ENCODE measurements around the gene C11orf68.
A peak's percentile ranks its signal among the peaks of the same experiment; 100 is the strongest.

C11orf68 gene

GRCh38 chr11:65888163-65888814, 30.6 kb downstream of the C11orf68 start, which contains the start of gene FIBP:
FIBP (minus strand) TSS chr11:65888471; CDS start chr11:65888418, 53 bp downstream.
- peak; percentile 96 for DNase-seq

GRCh38 chr11:65887723-65888162, 31.1 kb downstream of the C11orf68 start:
- no peak for DNase-seq

DNA sequence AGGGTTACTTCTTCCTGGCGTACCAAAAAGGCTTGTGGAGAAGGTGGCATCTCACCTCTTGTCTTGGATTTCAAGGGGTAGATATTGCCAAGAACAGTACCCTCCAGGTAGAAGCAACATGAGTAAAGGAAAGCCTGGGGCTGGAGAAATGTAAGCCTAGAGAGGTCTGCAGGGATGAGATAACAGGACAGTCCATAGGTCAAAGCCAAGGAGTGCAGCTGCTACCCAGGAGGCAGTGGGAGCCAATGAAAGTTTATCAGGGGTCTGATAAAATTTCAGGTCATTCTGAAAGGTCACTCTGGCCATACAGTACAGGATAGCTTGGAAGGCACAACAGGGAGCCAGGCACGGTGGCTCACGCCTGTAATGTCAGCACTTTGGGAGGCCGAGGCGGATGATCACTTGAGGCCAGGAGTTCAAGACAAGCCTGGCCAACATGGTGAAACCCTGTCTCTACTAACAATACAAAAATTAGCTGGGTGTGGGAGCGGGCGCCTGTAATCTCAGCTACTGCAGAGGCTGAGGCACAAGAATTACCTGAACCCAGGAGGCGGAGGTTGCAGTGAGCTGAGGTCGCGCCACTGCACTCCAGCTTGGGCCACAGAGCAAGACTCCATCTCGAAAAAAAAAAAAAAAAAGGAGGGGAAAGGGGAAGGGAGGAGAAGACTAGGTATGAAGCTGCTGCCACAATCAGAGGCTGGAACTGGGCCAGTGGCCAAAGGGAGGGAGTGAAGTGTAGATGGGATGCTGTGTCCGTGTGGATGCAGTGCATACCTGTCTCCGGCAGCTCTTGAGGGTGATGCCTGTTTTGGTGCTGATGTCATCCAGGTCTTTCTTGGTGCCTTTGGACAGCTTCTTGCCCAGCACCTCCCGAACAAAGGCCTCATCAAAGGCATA, 31.8 kb downstream of the C11orf68 start:
- no peak for DNase-seq

DNA sequence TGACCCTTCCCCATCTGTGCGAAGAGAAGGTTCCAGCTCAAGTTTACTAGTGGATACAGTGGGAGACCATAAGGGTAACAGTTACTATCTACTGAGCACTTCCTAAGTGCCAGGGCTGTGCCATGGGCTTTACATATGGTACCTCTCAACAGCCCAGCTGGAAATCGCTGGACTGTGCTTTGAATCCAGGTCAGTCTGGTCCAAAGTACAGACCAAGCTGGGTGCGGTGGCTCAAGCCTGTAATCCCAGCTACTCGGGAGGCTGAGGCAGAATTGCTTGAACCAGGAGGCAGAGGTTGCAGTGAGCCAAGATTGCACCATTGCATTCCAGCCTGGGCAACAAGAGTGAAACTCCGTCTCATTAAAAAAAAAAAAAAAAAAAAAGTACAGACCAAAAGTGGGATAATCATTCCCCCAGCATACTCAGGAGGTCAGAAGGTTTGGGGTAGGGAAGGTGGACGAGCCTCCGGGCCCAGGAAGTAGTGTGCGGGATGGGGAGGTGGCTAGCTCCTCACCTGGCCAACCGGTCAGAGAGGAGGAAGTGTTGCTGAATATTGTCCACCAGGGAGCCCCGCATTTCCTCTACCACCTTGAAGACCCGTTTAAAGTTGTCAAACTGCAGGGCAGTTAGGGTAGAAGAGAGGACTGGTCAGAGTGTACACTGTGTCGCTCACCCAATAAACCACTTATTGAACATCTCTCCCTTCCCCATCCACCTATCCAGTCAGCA, 32.9 kb downstream of the C11orf68 start:
- DNase-seq = no peak

DNA sequence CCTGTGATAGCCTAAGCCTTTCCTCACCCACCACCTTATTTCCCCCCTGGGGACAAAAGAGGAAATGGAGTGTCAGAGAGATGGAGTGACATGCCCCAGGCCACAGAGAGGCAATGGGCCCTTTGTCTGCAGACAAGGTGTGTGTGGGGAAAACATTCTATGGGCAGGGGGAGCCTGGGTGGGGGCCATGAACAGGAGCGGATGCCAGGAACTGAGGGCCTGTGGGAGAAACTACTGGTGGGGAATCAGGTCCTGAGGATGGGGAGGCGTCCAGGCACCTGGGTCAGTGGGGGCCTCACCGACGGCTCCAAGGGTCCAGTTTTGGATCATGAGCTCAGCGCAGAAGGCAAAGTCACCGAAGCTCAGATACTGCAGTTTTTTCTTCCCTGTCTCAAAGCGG, 33.6 kb downstream of the C11orf68 start:
- no peak for DNase-seq

- DNase-seq = peak; percentile 72
Observed at GRCh38 chr11:65884716-65885092, 34.2 kb downstream of the C11orf68 start.

- DNase-seq = no peak
Observed at GRCh38 chr11:65883786-65884715, 34.8 kb downstream of the C11orf68 start.

- no peak for DNase-seq
Observed at GRCh38 chr11:65883058-65883761, 35.7 kb downstream of the C11orf68 start.

DNA sequence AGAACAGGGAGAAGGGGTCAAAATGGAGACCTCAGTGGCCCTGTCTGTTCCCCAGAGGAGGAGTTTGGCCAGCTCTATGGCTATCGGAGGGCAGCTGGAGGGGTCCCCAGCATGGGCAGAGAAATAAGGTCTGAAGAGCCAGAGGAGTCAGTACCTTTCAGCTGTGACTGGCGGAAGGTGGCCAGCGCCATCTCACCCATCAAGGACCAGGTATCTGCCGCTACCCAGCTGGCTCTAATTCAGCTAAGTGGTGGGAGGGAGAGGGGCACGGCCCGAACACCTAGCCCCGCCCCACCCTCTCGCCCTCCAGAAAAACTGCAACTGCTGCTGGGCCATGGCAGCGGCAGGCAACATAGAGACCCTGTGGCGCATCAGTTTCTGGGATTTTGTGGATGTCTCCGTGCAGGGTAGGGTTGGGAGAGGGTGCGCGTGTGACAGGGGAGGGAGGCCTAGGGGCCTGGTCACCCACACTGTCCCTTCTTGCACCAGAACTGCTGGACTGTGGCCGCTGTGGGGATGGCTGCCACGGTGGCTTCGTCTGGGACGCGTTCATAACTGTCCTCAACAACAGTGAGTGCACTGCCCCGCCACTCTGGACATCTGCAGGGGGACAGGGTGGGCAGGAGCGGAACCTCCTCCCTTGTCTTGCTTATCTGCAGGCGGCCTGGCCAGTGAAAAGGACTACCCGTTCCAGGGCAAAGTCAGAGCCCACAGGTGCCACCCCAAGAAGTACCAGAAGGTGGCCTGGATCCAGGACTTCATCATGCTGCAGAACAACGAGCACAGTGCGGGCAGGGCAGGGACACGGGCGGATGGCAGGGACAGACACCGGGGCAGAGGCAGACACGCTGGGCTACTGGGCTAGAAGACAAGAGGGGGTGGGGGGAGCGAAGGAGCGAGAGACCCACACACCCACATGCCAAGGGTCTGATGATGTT, 36.5 kb downstream of the C11orf68 start:
- DNase-seq = no peak

GRCh38 chr11:65880844-65881421, 37.9 kb downstream of the C11orf68 start:
- no peak for DNase-seq

GRCh38 chr11:65880027-65880426, 38.8 kb downstream of the C11orf68 start:
- no peak for DNase-seq

- no peak for DNase-seq
Observed at GRCh38 chr11:65879617-65880016, 39.2 kb downstream of the C11orf68 start, which contains the start of gene CTSW. CTSW (plus strand) TSS chr11:65879837; CDS start chr11:65879855, 18 bp downstream.

- DNase-seq = peak; percentile 96
Observed at GRCh38 chr11:65873318-65874156, 45.3 kb downstream of the C11orf68 start.

GRCh38 chr11:65872586-65873317, 46.1 kb downstream of the C11orf68 start, which contains the start of gene EFEMP2:
EFEMP2 (minus strand) TSS chr11:65872800; CDS start chr11:65872354, 446 bp downstream.
- peak; percentile 58 for DNase-seq

- peak; percentile 59 for DNase-seq
Observed at GRCh38 chr11:65871811-65872548, 46.9 kb downstream of the C11orf68 start.

- DNase-seq = peak; percentile 29
Observed at GRCh38 chr11:65870706-65871681, 47.9 kb downstream of the C11orf68 start.
